Stimulated activated CD4-positive, alpha-beta T cell treated with anti-CD3 and anti-CD28 coated beads, Interleukin-1b, Interleukin-23, amount 100 ng/mL, for 24 hours (primary cell): ENCODE data around the gene LAMA5.

Experiments used
- DNase-seq, 4 experiments: peaks; one replicate each; pipeline ENCODE4 v3.0.0-alpha.2; 2020; ENCODE audit warnings: low read depth in 4 of 4, low spot score in 1 of 4

Gene LAMA5, protein sequence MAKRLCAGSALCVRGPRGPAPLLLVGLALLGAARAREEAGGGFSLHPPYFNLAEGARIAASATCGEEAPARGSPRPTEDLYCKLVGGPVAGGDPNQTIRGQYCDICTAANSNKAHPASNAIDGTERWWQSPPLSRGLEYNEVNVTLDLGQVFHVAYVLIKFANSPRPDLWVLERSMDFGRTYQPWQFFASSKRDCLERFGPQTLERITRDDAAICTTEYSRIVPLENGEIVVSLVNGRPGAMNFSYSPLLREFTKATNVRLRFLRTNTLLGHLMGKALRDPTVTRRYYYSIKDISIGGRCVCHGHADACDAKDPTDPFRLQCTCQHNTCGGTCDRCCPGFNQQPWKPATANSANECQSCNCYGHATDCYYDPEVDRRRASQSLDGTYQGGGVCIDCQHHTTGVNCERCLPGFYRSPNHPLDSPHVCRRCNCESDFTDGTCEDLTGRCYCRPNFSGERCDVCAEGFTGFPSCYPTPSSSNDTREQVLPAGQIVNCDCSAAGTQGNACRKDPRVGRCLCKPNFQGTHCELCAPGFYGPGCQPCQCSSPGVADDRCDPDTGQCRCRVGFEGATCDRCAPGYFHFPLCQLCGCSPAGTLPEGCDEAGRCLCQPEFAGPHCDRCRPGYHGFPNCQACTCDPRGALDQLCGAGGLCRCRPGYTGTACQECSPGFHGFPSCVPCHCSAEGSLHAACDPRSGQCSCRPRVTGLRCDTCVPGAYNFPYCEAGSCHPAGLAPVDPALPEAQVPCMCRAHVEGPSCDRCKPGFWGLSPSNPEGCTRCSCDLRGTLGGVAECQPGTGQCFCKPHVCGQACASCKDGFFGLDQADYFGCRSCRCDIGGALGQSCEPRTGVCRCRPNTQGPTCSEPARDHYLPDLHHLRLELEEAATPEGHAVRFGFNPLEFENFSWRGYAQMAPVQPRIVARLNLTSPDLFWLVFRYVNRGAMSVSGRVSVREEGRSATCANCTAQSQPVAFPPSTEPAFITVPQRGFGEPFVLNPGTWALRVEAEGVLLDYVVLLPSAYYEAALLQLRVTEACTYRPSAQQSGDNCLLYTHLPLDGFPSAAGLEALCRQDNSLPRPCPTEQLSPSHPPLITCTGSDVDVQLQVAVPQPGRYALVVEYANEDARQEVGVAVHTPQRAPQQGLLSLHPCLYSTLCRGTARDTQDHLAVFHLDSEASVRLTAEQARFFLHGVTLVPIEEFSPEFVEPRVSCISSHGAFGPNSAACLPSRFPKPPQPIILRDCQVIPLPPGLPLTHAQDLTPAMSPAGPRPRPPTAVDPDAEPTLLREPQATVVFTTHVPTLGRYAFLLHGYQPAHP (N-terminal part only)

DNA sequence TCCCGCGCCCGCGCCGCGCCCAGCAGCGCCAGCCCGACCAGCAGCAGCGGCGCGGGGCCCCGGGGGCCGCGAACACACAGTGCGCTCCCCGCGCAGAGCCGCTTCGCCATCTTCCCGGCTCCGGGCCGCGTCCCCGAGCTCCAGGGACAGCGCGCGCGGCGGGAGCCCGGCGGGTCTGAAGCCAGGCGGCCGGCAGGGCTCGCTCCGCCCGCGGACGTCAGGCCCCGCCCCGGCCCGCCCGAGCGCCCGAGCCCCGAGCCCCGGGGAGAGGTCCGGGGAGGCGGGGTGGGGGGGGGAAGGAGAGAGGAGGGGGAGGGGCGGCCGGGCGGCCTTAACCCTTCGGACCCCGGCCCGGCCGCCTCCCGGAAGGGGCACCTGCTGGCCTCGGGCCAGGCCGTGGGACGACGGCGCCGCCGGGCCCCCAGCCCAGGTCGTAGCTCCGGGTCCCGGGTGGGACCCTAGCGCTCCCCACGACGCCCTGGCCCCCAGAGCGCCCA lies at the start of gene LAMA5:
LAMA5 (minus strand) TSS at position 177 of the 497 bp plus-strand sequence; CDS start at position 110, 67 bp downstream.
- DNase-seq: no peak

DNA sequence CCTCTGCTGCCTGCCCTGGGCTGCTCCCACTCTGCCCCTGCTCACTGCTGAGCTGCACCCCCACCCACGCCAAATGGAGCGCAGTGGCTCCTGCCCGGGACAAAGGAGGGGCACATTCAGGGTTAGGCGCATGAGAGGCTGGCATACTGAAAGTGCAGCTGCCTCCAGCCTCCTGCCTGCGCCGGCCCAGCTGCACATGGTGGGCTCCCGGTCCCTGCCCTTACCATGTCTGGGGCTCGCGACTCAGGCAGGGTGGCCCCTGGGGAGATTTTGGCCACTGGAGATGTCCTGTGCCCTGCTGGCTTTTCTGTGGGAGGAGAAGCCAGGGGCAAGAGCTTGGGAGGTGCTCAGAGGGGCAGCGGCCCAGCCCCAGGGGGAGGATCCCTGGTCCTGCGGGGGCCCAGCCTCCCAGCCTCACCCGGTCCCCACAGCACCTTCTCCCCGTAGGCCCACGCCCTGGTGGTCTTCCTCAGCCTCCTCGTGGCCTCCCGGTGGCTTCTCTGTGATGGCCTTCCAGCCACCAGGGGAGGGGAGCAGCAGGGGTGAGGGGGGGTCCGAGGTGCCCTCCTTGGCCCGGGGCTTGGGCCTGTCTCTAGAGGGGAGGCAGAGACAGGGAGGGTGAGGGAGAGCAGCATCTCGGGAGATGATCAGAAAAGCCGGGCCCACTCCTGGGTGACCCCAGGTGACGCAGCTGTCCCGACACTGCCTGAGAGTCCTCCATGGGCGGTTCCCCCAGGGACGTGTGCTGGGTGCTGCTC lies 48.4 kb upstream of the LAMA5 start:
- no peak for DNase-seq

DNA sequence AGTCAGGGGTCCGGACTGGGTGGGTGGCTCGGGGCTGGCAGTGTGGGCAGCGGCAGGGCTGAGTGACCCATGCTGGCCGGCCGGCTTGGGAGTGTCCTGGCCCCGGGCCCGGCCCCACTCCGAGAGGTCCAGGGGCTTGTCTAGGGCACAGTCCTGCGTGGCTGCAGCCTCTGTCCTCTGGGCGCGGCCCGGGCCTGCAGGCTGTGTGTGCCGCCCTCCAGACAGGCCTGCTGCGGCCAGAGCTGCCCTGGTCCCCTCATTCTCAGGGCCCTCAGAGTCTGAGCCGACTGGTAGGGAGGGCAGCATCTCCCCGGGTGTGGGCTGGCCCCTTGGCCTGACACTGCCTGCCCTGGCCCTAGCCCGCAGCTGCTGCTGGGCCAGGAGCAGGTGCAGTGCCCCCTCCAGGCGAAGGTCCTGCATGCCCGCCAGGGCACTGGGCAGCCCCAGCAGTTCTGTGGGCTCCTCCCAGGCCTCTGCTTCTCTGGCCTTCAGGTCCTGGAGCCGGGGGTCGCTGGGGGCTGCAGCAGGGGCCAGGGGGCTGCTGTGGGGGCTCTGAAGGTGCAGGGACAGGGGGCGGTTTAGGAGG lies 46.9 kb upstream of the LAMA5 start:
- DNase-seq: no peak

DNA sequence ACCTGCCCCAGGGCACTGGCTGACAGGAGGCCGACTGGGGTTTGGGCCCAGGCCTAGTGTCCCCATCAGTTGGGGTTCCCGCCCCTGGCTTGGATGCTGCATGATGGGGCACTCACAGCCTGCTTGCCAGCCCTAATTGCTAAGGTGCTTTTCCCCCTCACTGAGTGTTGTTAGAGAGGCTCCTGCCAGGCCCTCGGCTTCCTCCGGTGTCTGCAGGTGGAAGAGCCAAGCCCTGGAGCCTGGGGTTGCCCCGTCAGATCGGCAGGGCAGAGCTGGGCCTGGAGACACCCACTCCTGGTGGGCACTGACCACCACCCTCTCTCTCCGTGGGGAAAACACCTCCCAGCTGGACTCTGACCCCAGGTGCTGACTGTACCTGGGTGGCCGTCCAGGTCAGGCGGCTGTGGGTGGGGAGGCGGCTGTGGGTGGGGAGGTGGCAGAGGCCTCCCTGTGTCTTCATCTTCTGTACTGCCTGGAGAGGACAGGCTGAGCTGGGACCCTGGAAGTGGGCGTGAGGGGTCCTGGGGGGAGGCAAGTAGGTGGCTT lies 46.0 kb upstream of the LAMA5 start:
- no peak for DNase-seq

DNA sequence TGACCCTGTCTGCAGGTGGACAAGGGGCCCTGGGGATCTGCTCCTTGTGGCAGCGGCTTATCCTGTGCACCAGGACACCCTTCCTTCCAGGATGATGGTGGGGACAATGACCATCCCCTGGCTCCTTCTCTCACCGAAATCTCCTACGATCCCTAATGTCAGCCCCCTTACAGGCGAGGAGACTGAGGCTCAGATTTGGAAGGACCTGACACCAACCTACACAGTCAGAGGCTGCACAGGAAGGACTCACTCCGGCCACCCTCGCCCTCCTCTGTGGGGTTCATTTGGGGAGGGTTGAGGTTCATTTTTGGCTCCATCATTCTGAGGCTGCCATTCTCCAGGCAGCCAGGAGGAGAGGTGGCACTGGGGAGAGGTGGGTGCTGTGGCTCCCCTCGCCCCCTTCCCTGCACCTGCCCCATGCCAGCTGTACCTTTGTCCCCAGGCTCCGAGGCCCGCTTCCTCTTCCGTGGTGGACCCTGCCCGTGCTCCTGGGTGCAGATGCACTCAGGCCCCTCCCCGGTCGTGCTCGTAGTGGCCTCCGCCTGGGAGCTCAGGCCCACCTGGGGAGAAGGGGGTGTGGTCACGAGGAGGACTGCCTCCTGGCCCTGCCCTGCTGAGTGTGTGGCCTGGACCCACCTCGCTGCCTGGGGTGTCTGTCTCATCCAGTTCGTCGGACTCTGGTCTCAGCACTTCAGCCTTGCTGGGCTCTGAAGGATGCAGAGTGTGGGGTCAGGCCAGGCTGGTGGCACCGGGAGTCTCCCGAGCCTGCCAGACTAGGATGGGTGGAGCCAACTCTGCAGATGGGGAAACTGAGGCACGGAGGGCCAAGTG lies 45.3 kb upstream of the LAMA5 start:
- DNase-seq: no peak

DNA sequence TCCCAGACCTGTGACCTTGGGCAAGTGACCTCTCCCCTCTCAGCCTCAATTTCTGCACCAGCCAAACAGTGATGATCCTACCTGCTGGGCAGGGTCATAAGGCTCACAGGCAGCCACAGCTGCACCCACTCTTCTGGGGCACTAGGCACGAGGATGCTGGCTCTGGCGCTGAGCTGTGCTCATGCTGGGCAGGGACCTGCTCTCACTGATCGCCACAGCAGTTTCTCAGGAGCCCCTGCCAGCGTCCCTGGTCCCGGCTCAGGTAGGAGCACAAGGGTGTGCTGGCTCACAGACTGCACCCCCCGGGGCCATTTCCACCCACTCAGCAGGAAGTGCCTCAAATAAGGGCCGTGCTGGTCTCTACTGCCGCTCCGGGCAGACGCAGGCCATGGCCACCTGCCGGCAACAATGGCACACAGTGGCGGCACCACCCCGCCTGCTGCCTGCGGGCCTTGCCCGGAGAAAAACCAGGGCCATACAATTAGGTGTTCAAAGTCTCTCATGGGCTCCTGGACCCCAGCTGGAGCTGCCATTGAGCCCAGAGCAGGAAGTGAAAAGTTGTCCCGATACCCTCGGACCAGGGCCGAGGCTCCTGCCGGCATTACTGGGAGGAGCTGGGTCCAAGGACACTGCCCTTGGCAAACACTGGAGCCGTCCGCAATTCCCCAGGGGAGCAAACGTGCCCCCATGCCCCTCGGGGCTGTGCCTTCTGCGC lies 44.5 kb upstream of the LAMA5 start:
- no peak for DNase-seq

DNA sequence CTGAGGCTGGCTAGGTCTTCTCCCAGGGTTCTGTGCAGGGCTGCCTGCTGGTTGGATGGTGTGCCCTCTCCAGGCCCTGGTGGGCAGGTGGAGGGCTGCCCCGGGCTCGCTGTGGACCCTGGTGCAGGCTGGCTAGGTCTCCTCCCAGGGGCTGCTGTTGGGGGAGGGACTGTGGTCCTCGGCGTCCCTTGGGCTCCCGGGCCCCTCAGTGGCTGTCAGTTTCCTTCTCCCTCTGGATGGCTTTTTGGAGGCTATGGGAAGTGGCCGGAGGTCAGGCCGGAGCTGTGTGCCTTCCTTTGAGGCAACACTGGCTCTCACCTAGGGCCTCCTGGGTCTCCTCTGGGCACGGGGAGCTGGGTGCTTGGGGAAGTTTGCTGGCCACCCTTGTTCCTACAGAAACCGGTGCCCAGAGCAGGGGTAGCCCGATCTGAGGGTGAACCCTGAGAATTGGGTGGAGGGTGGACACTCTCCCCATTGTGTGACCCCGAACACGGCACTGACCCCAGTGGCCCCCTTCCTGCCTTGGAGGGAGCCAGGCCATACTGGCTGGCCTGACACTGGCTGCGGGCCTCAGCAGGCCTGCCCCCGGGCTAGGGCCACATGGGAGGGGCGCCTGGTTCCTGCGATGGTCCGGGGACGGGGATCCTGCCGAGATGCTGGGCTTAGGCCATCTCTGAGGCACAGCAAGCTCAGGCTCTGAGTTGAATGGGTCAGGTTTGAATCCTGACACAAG lies 43.8 kb upstream of the LAMA5 start:
- no peak for DNase-seq

DNA sequence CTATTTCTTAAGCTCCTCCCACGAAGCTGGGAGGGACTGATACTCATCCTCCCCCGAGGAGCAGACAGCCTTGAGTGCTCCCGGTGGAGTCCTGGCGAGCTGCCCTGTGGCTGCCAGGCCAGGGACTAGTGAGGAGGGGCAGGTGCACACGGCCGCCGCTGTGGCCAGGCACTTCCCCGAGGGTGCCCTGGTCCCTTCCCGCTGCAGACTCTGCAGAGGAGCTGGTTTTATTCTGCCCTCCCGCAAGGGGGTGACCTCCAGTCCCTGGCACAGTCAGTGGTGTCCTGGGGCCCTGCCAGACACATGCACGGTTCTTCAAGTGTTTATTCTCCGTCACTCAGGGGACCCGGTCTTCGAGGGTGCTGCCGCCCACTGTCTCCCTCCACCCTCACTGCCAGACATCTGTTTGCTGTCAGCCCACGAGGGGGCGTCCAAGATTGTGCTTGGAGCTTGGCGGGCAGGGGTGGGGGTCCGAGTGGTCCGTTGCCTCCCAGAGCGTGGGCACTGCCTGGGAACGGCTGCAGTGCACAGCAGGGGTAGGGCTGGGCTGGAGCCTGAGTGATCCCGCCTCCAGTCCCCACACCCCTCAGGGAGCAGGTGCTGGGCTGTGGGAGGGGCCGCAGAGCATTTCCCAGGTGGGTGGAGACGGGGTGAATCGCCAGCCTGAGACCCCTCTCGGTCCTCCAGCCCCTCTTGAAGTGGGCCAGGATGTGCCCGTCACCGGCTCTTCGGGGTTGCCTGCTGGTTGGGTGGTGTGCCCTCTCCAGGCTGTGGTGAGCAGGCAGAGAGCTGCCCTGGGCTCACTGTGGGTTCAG lies 43.0 kb upstream of the LAMA5 start:
- DNase-seq: no peak

DNA sequence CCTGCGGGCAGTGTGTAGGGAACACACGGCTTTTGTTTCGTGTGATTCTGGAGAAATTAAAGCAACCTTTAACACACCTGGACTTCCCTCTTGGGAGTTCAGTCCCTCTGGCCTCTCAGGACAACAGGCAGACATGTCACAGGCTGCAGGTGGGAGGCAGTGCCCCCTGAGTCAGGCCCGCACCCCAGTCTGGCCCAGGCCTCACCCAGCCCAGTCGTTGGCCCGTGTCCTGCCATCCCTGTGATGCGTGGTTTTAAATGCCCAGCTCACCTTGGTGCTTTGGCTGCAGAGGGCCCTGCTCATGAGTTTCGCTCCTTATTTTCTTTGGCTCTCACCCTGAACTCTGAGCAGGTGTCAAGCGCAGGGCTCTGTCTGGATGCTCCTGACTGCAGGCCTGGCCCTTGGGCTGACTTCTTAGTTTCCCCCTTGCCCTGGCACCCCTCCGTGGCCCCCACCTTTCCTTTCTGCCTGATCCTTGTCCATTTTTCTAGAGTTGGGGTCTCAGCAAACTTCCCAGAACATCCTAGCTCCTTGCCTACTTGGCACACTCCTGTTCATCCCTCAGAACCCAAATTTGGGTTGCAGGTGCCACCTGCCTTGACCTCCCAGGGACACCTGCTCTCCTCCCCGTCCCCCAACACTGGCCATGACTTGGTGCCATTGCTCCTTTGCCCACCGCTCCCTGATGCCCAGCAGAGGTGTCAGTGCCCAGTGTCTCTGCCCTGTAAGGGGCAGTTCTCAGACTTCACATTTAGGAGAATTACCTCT lies 42.2 kb upstream of the LAMA5 start:
- DNase-seq: no peak

DNA sequence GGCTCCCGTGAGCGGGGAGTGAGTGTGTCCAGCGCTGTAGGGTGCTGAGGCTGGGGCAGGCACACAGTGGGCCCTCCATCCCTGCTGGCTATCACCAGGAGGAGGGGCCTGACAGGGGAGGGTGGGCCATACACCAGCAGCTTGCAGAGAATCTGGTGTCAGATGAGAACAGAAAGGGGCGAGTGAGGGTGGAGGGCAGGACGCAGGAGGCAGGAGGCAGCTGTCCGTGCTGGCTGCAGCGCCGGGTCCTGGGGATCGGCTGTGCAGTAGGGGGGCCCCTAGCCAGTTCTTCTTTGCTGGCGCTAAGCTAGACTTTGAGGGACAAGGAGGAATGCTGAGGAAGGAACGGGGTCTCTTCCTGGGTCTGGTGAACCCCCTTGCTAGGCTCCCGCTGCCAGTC lies 41.5 kb upstream of the LAMA5 start:
- no peak for DNase-seq

DNA sequence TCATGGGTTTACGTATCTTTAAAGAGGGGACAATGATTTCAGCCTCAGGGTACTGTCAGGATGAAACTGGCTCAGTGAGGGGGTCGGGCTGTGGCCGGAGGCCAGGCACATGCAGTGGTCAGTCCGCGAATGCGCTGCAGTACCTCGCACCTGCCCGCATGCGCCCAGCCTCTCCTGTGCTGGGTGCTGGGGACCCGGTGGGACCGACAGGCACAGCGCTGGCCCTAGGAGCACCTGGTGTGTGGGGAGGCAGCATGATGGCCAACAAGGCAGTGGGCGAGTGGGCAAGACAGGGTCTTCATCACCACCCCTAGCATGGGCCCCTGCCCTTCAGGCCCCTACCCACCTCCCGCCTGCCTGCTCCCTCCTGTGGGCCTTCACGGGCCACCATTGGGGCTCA lies 40.9 kb upstream of the LAMA5 start:
- no peak for DNase-seq

DNA sequence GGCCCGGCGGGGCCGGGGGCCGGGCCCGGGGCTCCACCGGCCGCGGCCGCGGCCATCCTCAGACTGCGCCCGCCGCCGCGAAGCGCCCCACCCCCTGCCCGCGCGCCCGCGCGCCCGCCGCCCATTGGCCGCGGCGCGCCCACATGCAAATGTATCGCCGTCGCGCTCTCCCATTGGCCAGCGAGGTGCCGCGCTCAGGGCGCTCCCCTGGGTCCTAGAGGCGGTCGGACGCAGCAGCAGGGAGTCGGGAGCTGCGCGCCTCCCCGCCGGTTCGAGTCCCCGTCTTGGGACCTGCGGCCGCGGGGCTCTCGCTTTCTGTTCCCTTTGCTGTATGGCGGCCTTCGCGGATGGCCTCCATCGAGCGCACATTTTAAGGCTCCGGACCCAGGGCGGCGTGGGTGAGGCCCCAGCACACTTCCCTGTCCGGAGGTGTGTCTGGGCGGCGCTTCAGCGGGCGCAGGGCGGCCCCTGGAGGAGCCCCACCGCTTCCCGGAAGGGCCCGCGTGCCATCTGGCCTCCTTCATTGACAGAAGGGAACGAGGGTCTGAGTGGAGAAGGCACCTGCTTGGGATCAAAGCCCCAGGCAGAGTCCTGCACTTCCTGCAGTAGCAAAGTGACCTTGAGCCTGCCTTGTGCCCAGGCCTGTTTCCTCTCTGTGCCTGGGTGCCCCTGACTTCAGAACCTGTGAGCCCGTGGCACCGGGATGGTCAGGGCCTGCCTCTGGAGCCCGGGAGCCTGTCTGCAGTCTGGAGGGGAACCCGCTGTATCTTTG lies 40.3 kb upstream of the LAMA5 start, which contains the start of gene CABLES2:
CABLES2 (minus strand) TSS at position 65 of the 772 bp plus-strand sequence; CDS start at position 56, 9 bp downstream.
- peak; percentile 76 to 89 (median 84) for DNase-seq

DNA sequence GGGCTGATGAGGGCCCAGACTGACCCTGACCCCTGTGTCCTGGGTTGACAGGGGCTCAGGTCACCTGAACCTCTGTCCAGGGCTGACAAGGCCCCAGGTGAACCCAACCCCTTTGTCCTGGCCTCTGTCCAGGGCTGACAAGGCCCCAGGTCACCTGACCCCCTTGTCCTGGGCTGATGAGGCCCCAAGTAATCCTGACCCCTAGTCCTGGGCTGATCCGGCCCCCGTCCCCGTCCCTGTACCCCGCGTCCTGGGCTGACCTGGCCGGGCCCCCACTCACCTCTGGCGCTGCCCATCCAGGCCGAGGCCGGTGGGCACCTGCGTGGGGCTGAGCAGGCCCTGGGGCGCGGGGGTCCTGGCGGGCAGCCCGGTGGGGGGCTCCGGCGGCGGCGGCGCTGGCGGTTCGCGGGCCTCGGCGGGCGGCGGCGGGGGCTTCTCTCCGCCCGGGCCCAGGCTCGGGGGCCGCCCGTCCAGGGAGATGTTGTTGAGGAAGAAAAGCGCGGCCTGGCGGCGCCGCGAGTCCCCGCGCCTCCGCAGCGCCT lies 39.6 kb upstream of the LAMA5 start:
- no peak for DNase-seq

DNA sequence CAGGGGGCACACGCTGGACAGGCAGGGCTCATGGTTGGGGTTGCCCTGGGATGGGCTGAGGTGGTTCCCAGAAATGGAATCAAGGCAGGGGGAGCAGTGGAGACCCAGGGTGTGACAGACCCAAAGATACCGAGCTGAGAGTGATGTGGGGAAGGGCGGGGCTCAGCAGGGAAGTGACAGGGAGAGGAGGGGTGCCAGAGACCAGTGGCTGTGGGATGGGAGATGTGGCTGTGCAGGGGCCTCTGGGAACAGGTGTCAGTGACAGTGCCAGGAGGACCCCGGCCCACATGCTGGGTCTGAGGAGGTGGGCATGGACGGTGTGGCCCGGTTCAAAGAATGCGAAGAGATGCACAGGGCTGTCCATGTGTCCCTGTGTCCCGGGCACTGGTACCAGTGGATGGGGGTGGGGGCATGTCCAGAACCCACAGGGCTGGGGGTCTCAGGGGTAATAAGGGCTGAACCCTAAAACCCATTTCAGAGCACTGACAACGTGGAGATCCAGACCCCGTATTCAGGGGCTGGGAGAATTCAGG lies 38.9 kb upstream of the LAMA5 start:
- DNase-seq: no peak
